Gastrocnemius medialis (tissue), 4 donors: Measurements from ENCODE around the gene PSMC2.

Experiments
- CTCF ChIP-seq, 5 experiments: fragments of 450-650 bp in 3 of 5; fragments of 200-600 bp in 2 of 5; sonication (generic) in 2 of 5; IDR thresholded peaks in 4 of 5; conservative IDR thresholded peaks in 1 of 5; 1 replicate in 4 of 5; 2 replicates in 1 of 5; pipeline ENCODE4 v1.5.1; 2016 to 2019; ENCODE audit warnings: antibody characterized with exemption in 5 of 5, mild to moderate bottlenecking in 3 of 5, moderate library complexity in 3 of 5
- POLR2A ChIP-seq, 2 donors: fragments of 450-650 bp; IDR thresholded peaks; one replicate each; pipeline ENCODE4 v1.6.1; 2017; ENCODE audit warnings: antibody characterized with exemption in 2 of 2, mild to moderate bottlenecking in 2 of 2, moderate library complexity in 2 of 2

GRCh38 chr7:103316380-103316941 is 31.0 kb upstream of the PSMC2 start:
- TF ChIP-seq POLR2A (IDR thresholded peaks at IDR 0.05) (no peak), CTCF (IDR thresholded peaks at IDR 0.05 in 4 of 5, conservative IDR thresholded peaks at IDR 0.05 in 1 of 5) (no peak)
